Fibroblast of the aortic adventitia (primary cell): Measurements from ENCODE around the gene B3GAT2. TPM values are rescaled to one million over a fixed set of nuclear protein-coding genes. Genes with fewer than 3 reads are reported as not detected.

Experiments used
- DNase-seq: peaks from one replicate; pipeline ENCODE4 v3.0.0-alpha.2; 2010; ENCODE audit warnings: low read depth
- H3K4me3 ChIP-seq: 2 replicates; pipeline ENCODE4 v1.5.1; 2011; ENCODE audit warnings: low read depth, mild to moderate bottlenecking, control low read depth, low read length, moderate library complexity
- total RNA-seq: library from RNA; depleted of rRNA; stranded (reverse); fragments of >200 nt; gene quantifications from 2 replicates; pipeline ENCODE4 v1.2.3, GENCODE V29; 2012; ENCODE audit warnings: low replicate concordance
- TF ChIP-seq, protein P1 (sequence below): IDR thresholded peaks from 2 replicates; pipeline ENCODE4 v1.5.1; 2011; ENCODE audit warnings: mild to moderate bottlenecking, low read length, control low read depth, inconsistent platforms; ENCODE audit not compliant: insufficient read depth

Gene B3GAT2
- total RNA-seq, 1 donor, result not detected

DNA sequence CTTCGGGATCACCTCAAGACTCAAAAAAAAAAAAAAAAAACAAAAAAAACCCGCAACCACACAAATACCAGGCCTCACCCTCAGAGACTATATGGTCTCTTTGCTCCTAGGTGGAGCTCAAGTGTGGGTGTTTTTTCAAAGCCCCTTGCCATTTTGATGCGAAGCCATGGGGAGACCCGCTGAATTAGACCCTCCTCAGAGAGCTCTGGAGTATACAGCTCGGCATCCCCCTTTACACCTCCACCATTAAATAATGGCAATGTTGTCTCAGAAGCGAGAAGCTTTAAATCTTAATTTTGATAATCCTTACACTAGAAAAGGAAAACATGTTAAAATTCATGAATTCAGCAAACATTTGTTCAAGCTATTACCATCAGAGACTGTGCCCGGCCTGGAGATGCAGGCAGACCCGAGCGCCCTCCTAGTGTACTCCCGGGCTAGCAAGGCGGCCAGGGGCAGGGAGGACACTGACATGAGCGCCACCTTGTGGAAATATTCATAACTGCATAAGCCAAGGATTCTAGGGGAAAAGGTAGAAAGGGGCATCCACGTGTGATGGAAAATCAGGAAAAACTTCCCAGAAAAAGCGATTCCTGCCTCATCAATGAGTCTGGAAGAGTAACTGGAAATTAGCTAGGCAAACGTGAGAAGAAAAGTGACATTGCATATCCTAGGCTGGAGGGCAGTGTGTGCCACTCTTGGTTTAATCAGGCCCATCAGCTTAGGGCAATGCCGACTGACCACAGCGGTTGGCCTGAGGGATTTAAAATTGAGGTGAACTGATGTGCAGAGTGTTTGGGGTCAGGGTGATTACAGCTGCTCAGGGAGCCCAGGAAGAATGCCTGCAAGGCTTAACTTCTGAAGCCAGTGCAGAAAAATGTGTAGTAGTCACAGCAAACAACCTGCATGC, 72.5 kb downstream of the B3GAT2 start:
- peak; percentile 58 for DNase-seq
- no peak overlapping the region for H3K4me3 ChIP-seq
- TF ChIP-seq, protein P1, sequence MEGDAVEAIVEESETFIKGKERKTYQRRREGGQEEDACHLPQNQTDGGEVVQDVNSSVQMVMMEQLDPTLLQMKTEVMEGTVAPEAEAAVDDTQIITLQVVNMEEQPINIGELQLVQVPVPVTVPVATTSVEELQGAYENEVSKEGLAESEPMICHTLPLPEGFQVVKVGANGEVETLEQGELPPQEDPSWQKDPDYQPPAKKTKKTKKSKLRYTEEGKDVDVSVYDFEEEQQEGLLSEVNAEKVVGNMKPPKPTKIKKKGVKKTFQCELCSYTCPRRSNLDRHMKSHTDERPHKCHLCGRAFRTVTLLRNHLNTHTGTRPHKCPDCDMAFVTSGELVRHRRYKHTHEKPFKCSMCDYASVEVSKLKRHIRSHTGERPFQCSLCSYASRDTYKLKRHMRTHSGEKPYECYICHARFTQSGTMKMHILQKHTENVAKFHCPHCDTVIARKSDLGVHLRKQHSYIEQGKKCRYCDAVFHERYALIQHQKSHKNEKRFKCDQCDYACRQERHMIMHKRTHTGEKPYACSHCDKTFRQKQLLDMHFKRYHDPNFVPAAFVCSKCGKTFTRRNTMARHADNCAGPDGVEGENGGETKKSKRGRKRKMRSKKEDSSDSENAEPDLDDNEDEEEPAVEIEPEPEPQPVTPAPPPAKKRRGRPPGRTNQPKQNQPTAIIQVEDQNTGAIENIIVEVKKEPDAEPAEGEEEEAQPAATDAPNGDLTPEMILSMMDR, result peak; percentile 86

DNA sequence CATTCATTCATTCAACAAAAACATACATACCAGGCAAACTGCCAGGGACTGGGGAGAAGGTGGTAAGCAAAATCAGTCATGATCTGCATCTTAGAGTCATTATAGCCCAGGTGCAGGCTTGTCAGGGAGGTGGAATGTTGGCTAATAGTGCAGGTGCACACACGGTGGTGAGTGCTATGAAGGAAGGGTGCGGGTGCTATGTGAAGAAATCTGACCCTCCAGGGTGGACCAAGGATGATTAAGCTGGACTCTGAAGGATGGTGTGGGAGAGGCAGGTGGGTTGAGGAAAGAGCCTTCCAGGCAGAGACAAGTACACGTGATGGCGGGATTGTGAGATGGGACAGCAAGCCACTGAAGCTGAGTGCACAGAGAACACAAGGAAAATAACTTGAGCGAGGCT, 77.4 kb downstream of the B3GAT2 start:
- TF ChIP-seq, protein P1, result no peak
- no peak overlapping the region for H3K4me3 ChIP-seq
- DNase-seq, result no peak

DNA sequence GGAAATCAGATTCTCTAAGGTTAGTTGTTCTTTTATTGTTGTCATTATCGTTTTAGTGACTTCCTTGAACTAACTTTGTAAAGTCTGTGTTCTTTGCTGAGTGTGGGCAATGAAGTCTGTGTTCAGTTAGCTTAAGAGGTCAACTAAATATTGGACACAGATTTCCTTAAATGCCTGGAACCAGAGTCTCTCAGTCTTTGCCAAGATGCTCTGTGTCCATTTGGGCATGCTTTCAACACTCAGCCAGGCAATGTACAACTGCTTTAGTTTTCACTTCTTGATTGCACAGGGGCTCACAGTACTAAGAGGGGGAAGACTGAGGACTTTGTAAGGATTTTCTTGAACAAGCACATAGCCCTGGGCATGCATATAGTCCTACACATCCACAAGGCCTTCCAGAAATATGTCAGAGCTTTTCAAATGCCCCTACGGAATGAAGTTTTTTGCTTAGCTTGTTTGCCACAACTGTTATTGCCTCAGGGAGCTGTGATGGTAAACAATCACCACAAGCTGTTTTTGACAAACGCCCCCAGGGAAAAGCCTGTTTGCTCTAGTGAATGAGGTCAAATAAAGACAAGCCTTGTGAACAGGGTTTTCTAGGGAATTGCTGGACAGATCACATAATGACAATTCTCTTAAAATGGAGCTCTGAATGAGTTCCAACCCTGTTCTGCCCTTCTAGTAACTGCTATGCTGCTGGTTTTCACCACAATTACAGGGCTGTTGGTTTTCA, 82.5 kb downstream of the B3GAT2 start:
- TF ChIP-seq, protein P1, result no peak
- no peak for DNase-seq

DNA sequence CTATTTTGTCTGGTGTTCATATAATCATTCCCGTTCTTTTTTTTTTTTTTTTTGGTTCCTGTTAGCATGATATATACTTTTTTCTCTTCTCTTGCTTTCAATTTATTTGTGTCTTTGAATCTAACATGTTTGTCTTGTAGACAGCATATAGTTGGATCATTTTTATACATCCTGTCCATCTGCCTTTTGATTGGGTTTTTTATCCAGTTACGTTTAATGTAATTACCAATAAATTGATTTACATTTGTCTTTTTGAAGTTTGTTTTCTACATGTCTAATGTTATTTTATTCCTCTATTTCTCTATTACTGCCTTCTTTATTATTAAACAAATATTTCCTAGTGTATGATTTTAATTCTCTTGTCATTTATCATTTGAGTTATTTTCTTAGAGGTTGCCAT, 84.4 kb downstream of the B3GAT2 start:
- no peak overlapping the region for H3K4me3 ChIP-seq
- TF ChIP-seq, protein P1, result no peak
- no peak for DNase-seq

More for the DNA sequence above, 82.5 kb downstream of the B3GAT2 start:
- H3K4me3 ChIP-seq, result no peak overlapping the region

DNA sequence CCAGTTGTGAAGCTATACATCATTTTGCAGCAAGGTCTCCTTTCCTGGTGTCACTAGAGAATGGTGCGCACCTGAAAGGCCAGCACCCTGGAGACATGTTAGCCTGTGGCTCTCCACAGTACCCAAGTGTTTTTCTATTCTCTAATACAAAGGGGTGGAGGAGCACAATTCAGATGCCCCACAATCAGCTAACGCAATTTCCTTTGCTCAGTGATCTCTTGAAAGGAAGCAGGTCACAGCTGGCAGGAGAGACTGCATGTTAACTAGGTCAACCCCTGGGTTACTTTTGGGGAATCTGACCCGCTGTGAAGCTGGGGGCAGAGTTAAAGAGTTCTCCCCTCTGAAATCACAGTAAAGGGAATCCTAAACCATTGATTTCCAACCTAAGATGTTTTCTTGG, 92.5 kb downstream of the B3GAT2 start:
- no peak overlapping the region for H3K4me3 ChIP-seq
- TF ChIP-seq, protein P1, result no peak
- DNase-seq, result no peak

DNA sequence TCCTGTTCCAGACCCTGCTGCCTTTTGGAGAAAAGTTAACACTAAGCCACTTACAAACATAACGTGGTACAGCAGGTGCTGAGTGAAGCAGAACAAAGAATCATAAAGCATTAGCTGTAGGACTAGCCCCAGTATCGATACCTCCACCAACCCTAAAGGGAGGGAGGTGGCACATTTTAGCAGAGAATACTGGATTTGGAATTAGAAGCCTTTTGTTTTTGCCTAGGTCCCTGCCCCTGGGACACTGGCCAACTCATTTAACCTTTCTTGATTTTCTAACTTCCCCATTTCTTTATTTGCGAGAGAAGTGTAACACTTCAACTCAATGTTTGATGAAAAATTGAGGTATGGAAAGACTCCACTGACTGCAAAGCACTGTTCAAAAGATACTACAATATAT, 93.5 kb downstream of the B3GAT2 start:
- DNase-seq, result no peak
- TF ChIP-seq, protein P1, result no peak
- H3K4me3 ChIP-seq, result no peak overlapping the region
